Measurements from ENCODE around the gene RHBDF2.

The RHBDF2 gene

GRCh38 chr17:76432712-76433336 is 68.4 kb downstream of the RHBDF2 start:
- no peak for DNase-seq

GRCh38 chr17:76432004-76432403 is 69.2 kb downstream of the RHBDF2 start:
- no peak for DNase-seq

- DNase-seq = no peak
These were observed 69.7 kb downstream of the RHBDF2 start for GRCh38 chr17:76431509-76431908.

DNA sequence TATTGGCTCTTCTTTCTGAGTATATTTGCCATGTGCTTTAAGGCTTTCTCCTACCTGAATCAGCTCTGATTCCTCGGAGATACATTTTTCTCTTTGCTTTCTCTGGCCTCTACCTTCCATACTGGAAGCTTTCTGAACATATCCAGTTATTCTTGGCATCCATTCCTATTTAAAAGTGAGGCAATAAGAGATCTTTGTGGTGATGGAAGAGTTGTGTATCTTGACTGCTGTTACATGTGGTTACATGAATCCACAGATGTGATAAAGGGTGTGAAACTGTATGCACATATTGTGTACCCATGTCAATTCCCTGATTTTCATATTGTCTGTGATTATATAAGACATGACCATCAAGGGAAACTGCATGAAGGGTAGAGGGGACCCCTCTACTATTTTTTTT is 72.7 kb downstream of the RHBDF2 start:
- no peak for DNase-seq

GRCh38 chr17:76427501-76428231 is 73.6 kb downstream of the RHBDF2 start:
- no peak for DNase-seq

GRCh38 chr17:76426853-76427252 is 74.4 kb downstream of the RHBDF2 start:
- DNase-seq = no peak

DNA sequence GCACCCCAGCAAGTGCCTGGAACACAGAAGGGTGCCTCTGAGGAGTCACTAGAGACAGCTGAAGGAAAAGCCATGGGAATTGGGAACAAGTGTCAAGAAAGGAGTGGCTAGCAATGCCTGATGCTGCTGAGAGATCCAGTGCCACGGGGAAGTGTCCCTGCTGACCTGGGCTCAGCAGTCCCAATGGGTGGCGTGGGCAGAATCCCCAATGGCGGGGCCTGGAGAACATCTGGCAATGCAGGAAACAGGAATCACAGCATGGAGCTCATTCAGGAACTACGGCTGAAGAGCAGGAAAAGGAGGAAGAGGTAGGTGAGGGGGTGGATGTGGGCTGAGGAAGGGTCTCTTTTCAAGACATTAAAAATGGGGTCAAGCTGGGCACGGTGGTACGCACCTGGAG is 78.4 kb downstream of the RHBDF2 start:
- no peak for DNase-seq

DNA sequence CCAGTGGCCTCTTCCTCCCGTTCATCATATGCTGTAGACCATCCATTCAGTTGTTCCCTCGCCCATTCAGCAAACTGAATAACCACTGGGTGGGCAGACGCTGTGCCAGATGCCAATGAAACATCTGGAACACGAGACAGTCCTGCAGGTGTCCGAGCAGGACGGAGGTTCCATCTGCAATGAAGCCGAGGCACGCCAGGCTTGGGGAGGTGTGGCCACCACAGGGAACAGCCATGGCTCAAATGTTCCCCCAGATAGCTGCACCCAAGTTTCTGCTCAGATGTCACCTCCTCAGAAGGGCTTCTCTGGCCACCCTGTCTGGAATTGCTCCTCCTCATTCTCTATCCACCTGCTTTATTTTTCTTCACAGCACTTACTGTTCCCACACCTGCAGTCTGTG is 78.8 kb downstream of the RHBDF2 start:
- no peak for DNase-seq

- DNase-seq = no peak
These were observed 80.2 kb downstream of the RHBDF2 start for GRCh38 chr17:76421044-76421407.
